ENCODE measurements around the gene CSNK2A3. TPM values are rescaled to one million over a fixed set of nuclear protein-coding genes. Genes with fewer than 3 reads are reported as not detected.

Gene CSNK2A3
- polyA plus RNA-seq, 1 donor (not counting 4 experiments of a cell fraction or from before 2014, with no cell fraction given), result 2.6 TPM

GRCh38 chr11:11347592-11347991 is 5.5 kb downstream of the CSNK2A3 start:
- H3K27ac ChIP-seq (ENCODE audit: control insufficient read depth, insufficient read depth, low read length), result no peak overlapping the region

DNA sequence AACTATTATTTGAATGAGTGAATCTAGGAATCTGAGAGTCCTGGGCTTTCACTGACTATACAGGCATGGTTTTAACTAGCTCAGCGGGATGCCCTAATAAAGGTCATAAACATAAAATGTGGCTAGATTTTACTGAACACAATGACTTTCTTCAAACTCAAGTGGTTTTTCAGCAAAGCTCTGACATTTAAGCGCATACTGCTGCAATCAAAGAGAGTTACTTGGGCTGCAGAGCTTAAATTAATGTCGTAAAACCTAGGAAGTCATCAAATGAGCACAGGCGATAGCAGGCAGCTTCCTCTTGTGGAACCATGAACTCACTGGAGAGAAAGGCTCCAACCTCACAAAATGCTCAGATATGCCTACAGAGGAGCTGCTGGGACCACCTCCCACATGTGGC is 6.7 kb downstream of the CSNK2A3 start:
- Histone ChIP-seq H3K9ac (ENCODE audit: control insufficient read depth, extremely low read depth, insufficient read depth, low read length) (no peak overlapping the region), H3K27me3 (ENCODE audit: control insufficient read depth, extremely low read depth, insufficient read depth, low read length) (no peaks in the 10 kb centered on the region), H3K9me3 (ENCODE audit: control insufficient read depth, low read depth, low read length) (no peaks in the 10 kb centered on the region), H3K4me1 (ENCODE audit: control insufficient read depth, extremely low read depth, insufficient read depth, low read length) (no peaks in the 10 kb centered on the region), H4K20me1 (ENCODE audit: control insufficient read depth, extremely low read depth, insufficient read depth, low read length) (no peaks in the 10 kb centered on the region), H3K4me2 (ENCODE audit: control insufficient read depth, extremely low read depth, insufficient read depth, low read depth, low read length) (no peak overlapping the region), H3K4me3 (ENCODE audit: control insufficient read depth in 2 of 3, extremely low read depth in 1 of 3, insufficient read depth in 2 of 3, low read depth in 1 of 3, low read length in 3 of 3) (no peak overlapping the region), H3K36me3 (ENCODE audit: control insufficient read depth in 2 of 2, extremely low read depth in 1 of 2, insufficient read depth in 2 of 2, low read length in 2 of 2) (no peaks in the 10 kb centered on the region), H3K9me1 (ENCODE audit: control insufficient read depth, extremely low read depth, insufficient read depth, low read length) (no peaks in the 10 kb centered on the region), H3K79me2 (ENCODE audit: control insufficient read depth, insufficient read depth, low read length) (no peaks in the 10 kb centered on the region), H2AFZ (ENCODE audit: control insufficient read depth, low read length) (no peak overlapping the region), H3K27ac (ENCODE audit: control insufficient read depth, insufficient read depth, low read length) (no peak overlapping the region)
- TF ChIP-seq CTCF (optimal IDR thresholded peaks at IDR 0.05 in 1 of 3, IDR thresholded peaks at IDR 0.05 in 1 of 3, conservative IDR thresholded peaks at IDR 0.05 in 1 of 3; ENCODE audit: extremely low read depth in 1 of 3, insufficient read depth in 2 of 3, low read length in 3 of 3) (no peak), EZH2 (IDR thresholded peaks at IDR 0.05; ENCODE audit: low read length) (no peak)
- dilution Hi-C loops (cut with MboI; ENCODE audit: extremely low pct_ligation_motif_present, low sequenced_read_pairs), result no loop called here
- FAIRE-seq (no peak), DNase-seq (ENCODE audit: low read depth, low spot score) (no peak)

More at GRCh38 chr11:11347592-11347991, 5.5 kb downstream of the CSNK2A3 start:
- no peaks in the 10 kb centered on the region for H3K9me3 ChIP-seq (ENCODE audit: control insufficient read depth, low read depth, low read length)
- H3K79me2 ChIP-seq (ENCODE audit: control insufficient read depth, insufficient read depth, low read length), result no peaks in the 10 kb centered on the region
- no peak overlapping the region for H2AFZ ChIP-seq (ENCODE audit: control insufficient read depth, low read length)
- no peaks in the 10 kb centered on the region for H3K36me3 ChIP-seq (ENCODE audit: control insufficient read depth in 2 of 2, extremely low read depth in 1 of 2, insufficient read depth in 2 of 2, low read length in 2 of 2)
- no peak for FAIRE-seq
- no peak overlapping the region for H3K4me2 ChIP-seq (ENCODE audit: control insufficient read depth, extremely low read depth, insufficient read depth, low read depth, low read length)
- H3K4me1 ChIP-seq (ENCODE audit: control insufficient read depth, extremely low read depth, insufficient read depth, low read length), result no peaks in the 10 kb centered on the region
- no peak overlapping the region for H3K9ac ChIP-seq (ENCODE audit: control insufficient read depth, extremely low read depth, insufficient read depth, low read length)
- no peaks in the 10 kb centered on the region for H4K20me1 ChIP-seq (ENCODE audit: control insufficient read depth, extremely low read depth, insufficient read depth, low read length)
- H3K27me3 ChIP-seq (ENCODE audit: control insufficient read depth, extremely low read depth, insufficient read depth, low read length), result no peaks in the 10 kb centered on the region
- H3K9me1 ChIP-seq (ENCODE audit: control insufficient read depth, extremely low read depth, insufficient read depth, low read length), result no peaks in the 10 kb centered on the region
- H3K4me3 ChIP-seq (ENCODE audit: control insufficient read depth in 2 of 3, extremely low read depth in 1 of 3, insufficient read depth in 2 of 3, low read depth in 1 of 3, low read length in 3 of 3), result no peak overlapping the region
- DNase-seq (ENCODE audit: low read depth, low spot score), result no peak
- dilution Hi-C loops (cut with MboI; ENCODE audit: extremely low pct_ligation_motif_present, low sequenced_read_pairs), result no loop called here
- no peak for TF ChIP-seq CTCF (optimal IDR thresholded peaks at IDR 0.05 in 1 of 3, IDR thresholded peaks at IDR 0.05 in 1 of 3, conservative IDR thresholded peaks at IDR 0.05 in 1 of 3; ENCODE audit: extremely low read depth in 1 of 3, insufficient read depth in 2 of 3, low read length in 3 of 3)
- no peak for TF ChIP-seq EZH2 (IDR thresholded peaks at IDR 0.05; ENCODE audit: low read length)

Measured in keratinocyte (primary cell).